ENCODE measurements around the gene HSF2BP.

Gene HSF2BP

DNA sequence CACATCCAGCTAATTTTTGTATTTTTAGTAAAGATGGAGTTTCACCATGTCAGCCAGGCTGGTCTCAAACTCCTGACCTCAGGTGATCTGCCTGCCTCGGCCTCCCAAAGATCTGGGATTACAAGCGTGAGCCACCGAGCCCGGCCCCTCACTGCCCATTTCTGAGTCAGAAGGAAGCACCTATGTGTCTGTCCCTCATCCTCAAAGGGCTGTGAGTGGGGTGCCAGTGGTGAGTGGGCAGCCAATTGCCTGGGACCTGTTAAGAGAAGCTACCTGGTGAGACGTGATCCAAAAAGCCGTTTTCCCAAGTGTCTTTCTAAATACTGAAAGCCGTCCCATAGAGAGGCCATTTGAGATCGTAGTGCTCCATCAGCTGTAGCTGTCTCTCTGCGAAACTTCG is 32.5 kb upstream of the HSF2BP start:
- DNase-seq (ENCODE audit: low read depth): no peak
- no peak overlapping the region for H3K4me3 ChIP-seq (ENCODE audit: low read depth, low read length)
- TF ChIP-seq, protein P1, sequence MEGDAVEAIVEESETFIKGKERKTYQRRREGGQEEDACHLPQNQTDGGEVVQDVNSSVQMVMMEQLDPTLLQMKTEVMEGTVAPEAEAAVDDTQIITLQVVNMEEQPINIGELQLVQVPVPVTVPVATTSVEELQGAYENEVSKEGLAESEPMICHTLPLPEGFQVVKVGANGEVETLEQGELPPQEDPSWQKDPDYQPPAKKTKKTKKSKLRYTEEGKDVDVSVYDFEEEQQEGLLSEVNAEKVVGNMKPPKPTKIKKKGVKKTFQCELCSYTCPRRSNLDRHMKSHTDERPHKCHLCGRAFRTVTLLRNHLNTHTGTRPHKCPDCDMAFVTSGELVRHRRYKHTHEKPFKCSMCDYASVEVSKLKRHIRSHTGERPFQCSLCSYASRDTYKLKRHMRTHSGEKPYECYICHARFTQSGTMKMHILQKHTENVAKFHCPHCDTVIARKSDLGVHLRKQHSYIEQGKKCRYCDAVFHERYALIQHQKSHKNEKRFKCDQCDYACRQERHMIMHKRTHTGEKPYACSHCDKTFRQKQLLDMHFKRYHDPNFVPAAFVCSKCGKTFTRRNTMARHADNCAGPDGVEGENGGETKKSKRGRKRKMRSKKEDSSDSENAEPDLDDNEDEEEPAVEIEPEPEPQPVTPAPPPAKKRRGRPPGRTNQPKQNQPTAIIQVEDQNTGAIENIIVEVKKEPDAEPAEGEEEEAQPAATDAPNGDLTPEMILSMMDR (conservative IDR thresholded peaks at IDR 0.05; ENCODE audit: low read depth, low read length): no peak

DNA sequence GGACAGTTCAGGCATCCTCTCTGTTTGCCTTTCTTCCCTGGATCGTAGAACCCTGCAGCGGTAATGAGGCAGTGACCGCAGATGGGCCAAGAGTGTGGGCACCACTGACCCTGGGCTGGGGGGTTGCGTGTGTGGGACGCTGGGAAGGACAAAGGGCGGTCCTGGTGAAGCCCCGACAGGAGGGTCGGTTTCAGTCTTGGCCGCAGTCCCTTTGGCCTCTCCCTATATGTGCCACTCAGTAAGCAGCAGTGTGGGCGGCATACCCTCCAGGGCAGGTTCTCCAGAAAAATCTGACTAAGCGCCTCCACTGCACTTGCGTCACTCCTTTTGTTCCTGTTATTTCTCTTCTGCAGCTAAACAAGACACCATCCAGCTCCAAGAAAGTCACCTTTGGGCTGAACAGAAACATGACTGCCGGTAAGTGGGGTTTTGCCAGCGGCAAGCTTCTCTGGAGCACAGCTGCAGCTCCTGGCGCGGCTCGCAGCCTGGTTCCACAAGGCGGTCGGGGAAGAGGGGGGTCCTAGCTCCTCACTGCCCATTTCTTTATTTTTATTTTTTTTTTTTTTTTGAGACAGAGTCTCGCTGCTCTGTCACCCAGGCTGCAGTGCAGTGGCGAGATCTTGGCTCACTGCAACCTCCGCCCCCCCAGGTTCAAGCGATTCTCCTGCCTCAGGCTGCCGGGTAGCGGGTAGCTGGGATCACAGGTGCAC is 32.0 kb upstream of the HSF2BP start:
- no peak overlapping the region for H3K4me3 ChIP-seq (ENCODE audit: low read depth, low read length)
- TF ChIP-seq, protein P1 (conservative IDR thresholded peaks at IDR 0.05; ENCODE audit: low read depth, low read length): no peak
- DNase-seq (ENCODE audit: low read depth): no peak

DNA sequence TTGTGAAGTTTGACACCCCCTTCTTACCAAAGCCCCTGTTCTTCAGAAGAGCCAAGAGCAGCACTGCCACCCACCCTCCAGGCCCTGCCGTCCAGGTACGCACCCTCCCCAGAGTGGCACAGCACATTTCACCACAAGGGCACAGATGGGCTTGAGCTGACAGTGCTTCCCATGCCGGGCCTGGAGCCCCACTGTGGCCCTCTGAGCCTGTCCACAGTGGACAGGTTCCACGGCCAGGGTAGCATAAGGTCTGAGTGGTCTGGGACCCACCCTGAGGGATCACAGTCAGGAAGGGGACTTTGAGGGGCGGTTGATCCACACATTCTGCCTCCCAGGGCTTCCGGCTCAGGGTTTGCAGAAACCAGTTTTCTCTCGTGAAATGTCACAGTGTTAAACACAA is 31.1 kb upstream of the HSF2BP start:
- no peak overlapping the region for H3K4me3 ChIP-seq (ENCODE audit: low read depth, low read length)
- TF ChIP-seq, protein P1 (conservative IDR thresholded peaks at IDR 0.05; ENCODE audit: low read depth, low read length): no peak
- DNase-seq (ENCODE audit: low read depth): no peak

DNA sequence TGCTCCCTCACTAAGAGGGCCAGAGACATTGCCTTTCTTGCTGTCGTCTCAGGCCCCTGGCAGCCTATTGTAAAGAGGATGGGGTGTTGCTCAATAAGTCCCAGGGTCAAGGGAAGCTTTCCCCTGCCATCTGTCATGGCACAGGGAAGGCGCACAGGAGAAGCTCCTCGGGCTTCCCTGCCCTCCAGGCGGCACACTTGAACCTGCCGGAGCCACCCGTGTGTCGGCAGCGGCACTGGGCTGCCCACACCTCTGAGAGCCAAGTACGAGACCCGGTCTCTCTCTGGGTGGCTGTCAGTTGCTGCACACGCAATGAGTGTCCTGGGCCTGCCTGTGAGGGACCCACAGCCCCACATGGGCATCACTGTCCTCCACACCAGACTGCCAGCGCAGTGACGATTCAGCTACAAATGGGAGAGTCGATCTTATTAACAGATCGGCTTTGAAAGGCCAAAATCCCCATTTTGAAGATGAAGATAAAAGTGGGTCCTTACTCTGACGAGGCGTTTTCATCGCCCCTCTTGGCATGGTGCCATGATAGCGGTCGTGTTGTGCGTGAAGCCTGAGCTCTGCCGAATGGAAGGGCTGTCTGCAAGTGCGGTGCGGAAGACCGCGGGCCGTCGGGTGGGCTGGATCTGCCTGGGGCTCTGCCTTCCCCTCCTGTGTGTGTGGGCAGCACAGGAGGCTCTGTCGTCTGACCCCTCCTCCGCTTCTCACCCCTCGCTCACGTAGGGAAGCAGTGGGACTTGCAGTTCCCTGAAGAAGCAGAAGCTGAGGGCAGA is 30.5 kb upstream of the HSF2BP start:
- H3K4me3 ChIP-seq (ENCODE audit: low read depth, low read length): no peak overlapping the region
- no peak for DNase-seq (ENCODE audit: low read depth)
- TF ChIP-seq, protein P1 (conservative IDR thresholded peaks at IDR 0.05; ENCODE audit: low read depth, low read length): no peak

DNA sequence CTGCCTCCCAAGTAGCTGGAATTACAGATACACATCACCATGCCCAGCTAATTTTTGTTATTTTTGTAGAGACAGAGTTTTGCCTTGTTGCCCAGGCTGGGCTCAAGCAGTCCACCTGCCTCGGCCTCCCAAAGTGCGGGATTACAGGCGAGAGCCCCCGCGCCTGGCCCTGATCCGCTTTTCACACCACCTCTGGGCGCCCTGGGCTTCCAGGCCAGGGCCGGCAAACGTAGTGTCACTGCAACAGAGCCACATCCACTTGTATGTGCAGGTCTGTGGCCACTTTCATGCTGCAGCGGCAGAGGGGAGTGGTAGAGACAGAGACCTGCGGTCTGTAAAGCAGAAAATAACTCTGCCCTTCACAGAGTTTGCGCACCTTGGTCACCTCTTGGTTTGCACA is 29.6 kb upstream of the HSF2BP start:
- DNase-seq (ENCODE audit: low read depth): no peak
- H3K4me3 ChIP-seq (ENCODE audit: low read depth, low read length): no peak overlapping the region
- TF ChIP-seq, protein P1 (conservative IDR thresholded peaks at IDR 0.05; ENCODE audit: low read depth, low read length): no peak

DNA sequence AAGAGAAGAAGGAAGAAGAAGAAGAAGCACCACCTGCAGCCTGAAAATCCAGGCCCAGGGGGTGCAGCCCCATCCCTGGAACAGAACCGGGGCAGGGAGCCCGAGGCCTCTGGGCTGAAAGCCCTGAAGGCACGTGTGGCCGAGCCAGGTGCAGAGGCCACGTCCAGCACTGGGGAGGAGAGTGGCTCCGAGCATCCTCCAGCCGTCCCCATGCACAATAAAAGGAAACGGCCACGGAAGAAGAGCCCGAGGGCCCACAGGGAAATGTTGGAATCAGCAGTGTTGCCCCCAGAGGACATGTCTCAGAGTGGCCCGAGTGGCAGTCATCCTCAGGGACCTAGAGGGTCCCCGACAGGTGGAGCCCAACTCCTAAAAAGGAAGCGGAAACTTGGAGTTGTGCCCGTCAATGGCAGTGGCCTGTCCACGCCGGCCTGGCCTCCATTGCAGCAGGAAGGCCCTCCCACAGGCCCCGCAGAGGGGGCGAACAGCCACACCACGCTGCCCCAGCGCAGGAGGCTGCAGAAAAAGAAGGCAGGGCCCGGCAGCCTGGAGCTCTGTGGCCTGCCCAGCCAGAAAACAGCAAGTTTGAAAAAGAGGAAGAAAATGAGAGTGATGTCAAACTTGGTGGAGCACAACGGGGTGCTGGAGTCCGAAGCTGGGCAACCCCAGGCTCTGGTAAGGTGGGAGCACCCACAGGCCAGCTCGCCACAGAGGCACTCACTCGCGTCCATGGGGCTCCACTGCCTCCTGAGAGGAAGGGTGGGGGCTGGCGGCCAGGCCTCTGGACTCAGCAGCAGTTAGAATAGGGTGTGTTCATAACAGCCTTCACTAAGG is 28.5 kb upstream of the HSF2BP start:
- H3K4me3 ChIP-seq (ENCODE audit: low read depth, low read length): no peak overlapping the region
- TF ChIP-seq, protein P1 (conservative IDR thresholded peaks at IDR 0.05; ENCODE audit: low read depth, low read length): no peak
- DNase-seq (ENCODE audit: low read depth): no peak

All from choroid plexus epithelial cell (primary cell).